ENCODE measurements around the gene GALC. TPM values are rescaled to one million over a fixed set of nuclear protein-coding genes. Genes with fewer than 3 reads are reported as not detected.

Gene GALC
- 10 to 100 TPM; 10.3 to 11.0 TPM for total RNA-seq

DNA sequence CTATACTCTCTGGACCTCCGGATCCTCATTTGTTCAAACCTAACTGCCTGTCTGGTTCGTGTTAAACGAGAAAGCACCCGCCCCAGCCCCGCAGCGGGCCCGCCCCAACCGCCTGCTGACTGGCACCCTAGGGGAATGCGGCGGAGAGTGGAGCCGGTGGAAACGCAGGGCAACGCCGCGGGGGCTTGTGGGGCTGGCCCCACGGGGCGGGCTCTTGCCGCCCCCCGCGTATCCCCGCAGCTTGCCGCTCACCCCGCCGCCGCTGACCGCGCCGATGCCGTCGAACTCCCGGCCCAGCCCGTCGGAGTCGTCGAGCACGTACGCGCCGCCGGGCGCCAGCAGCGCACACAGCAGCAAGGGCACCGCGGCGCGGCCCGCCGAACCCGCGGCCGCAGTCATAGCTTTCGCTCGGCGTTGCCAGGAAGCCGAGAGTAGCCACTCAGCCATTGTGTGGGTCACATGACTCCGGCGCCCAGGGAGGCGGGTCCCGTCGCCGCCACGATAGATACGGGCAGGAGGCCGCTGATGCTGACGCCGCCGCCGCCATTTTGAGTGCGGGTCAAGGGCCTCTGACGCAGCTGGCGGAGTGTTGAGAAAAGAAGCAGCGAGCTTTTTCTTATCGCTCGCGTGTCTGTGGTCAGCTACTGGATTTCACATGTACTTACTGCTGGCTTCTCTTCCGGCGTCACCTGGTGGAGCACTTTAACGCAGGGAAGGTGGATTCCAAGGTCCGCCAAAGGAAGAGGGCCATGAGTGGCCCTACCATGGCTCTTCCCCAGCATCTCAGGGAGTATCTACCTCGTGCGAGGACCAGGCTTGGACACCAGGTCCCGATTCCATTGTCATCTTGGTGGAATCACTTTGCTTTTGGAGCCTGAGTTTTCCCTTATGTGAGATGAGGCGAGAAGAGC lies at the start of gene GALC:
TSS of gene GALC (minus strand) at position 465 of the 911 bp plus-strand sequence. CDS start at position 447, 18 bp downstream.

GRCh38 chr14:88005050-88005481 lies 12.1 kb upstream of the GALC start, which contains the start of gene GPR65:
TSS of gene GPR65 (plus strand) at chr14:88005135. CDS start at chr14:88010848, 5,713 bp downstream.

Small RNA genes within 50 kb of the gene (small RNA-seq; reads per million reads assigned to genes)
- 0 reads per million in 2 donors for gene RNU6-835P

Other genes starting within 250 kb of the GALC start
- gene GPR65, start 12.0 kb upstream of the GALC start, total RNA-seq: under 1 TPM in 1 of 2 donors, not detected in 1; 0.67 TPM